ENCODE data around the gene EPHB1. TPM values are rescaled to one million over a fixed set of nuclear protein-coding genes. Genes with fewer than 3 reads are reported as not detected.
"Not testable (repeated sequence)": the region's sequence is repeated elsewhere in the genome, so short reads cannot be mapped to it uniquely, and the experiment has no call there.

Gene EPHB1
- polyA plus RNA-seq, 1 of the 3 experiments (the other 2 are of a cell fraction) = 1.2 TPM

- H3K4me3 ChIP-seq (ENCODE audit: low read depth in 2 of 2, low read length in 1 of 2) = no peak overlapping the region
- no peak for TF ChIP-seq EZH2phosphoT487 (IDR thresholded peaks at IDR 0.05; ENCODE audit: borderline replicate concordance, low read depth)
- no peak for TF ChIP-seq NRF1 (IDR thresholded peaks at IDR 0.05; ENCODE audit: low read depth, low read length)
- TF ChIP-seq FOXJ3 (CRISPR knock-in tag; IDR thresholded peaks at IDR 0.05) = no peak
- no peak for TF ChIP-seq FOXM1 (IDR thresholded peaks at IDR 0.05; ENCODE audit: low read depth)
- no peak for TF ChIP-seq NFIC (IDR thresholded peaks at IDR 0.05; ENCODE audit: borderline replicate concordance)
- TF ChIP-seq PBX3 (IDR thresholded peaks at IDR 0.05) = no peak
- no peak for TF ChIP-seq MEF2A (IDR thresholded peaks at IDR 0.05; ENCODE audit: borderline replicate concordance, low read depth)
- TF ChIP-seq EP300 (IDR thresholded peaks at IDR 0.05; ENCODE audit: borderline replicate concordance in 1 of 2, low read depth in 1 of 2, low read length in 1 of 2) = no peak
- TF ChIP-seq SMC3 (IDR thresholded peaks at IDR 0.05; ENCODE audit: low read depth, low read length) = no peak
- TF ChIP-seq CTCF (IDR thresholded peaks at IDR 0.05) = no peak
- no peak for TF ChIP-seq MXI1 (IDR thresholded peaks at IDR 0.05; ENCODE audit: low read depth, low read length)
- TF ChIP-seq RAD21 (IDR thresholded peaks at IDR 0.05; ENCODE audit: low read length) = no peak
- H4K20me1 ChIP-seq (ENCODE audit: insufficient read depth) = no peaks in the 10 kb centered on the region
- WGBS (ENCODE audit: low lambda C conversion rate) = 46% methylated on average over 5 of the region's 8 CpGs
- H3K9me3 ChIP-seq = no peaks in the 10 kb centered on the region
- no peak overlapping the region for H2AFZ ChIP-seq (ENCODE audit: low read depth)
- CTCF ChIA-PET = interaction anchor here (0.9 kb wide), 1 partner anchor 315 kb away, joined by 3 read pairs; the partner anchor contains the start of gene EPHB1
- POLR2A ChIA-PET = no interaction called here
- DNase-seq = no peak
- H3K9me2 ChIP-seq = no peaks in the 10 kb centered on the region
- H3K9ac ChIP-seq = no peak overlapping the region
- no peaks in the 10 kb centered on the region for H3K27me3 ChIP-seq (ENCODE audit: insufficient read depth)
- no peaks in the 10 kb centered on the region for H3K36me3 ChIP-seq (replicated peaks in 1 of 2; ENCODE audit: control insufficient read depth in 1 of 2, insufficient read depth in 2 of 2, low read length in 1 of 2)
- H3K4me1 ChIP-seq (ENCODE audit: control insufficient read depth in 1 of 2, insufficient read depth in 2 of 2, low read depth in 1 of 2, low read length in 1 of 2) = no peaks in the 10 kb centered on the region
- H3K4me2 ChIP-seq = no peak overlapping the region
- no peak overlapping the region for H3K27ac ChIP-seq (ENCODE audit: low read depth in 2 of 2, low read length in 1 of 2)
- H3K79me2 ChIP-seq (ENCODE audit: insufficient read depth) = no peaks in the 10 kb centered on the region
- no peaks in the 10 kb centered on the region for H3F3A ChIP-seq (replicated peaks; ENCODE audit: insufficient read depth)
Observed at GRCh38 chr3:135109681-135110080, 314.6 kb downstream of the EPHB1 start.

GRCh38 chr3:135114551-135114950 lies 319.5 kb downstream of the EPHB1 start:
- POLR2A ChIA-PET; H3K9ac ChIP-seq; DNase-seq; H3K27ac ChIP-seq (ENCODE audit: low read depth in 2 of 2, low read length in 1 of 2); H3F3A ChIP-seq (replicated peaks; ENCODE audit: insufficient read depth); H3K4me3 ChIP-seq (ENCODE audit: low read depth in 2 of 2, low read length in 1 of 2); H3K9me3 ChIP-seq; H2AFZ ChIP-seq (ENCODE audit: low read depth); H4K20me1 ChIP-seq (ENCODE audit: insufficient read depth); H3K27me3 ChIP-seq (ENCODE audit: insufficient read depth); H3K79me2 ChIP-seq (ENCODE audit: insufficient read depth); H3K4me1 ChIP-seq (ENCODE audit: control insufficient read depth in 1 of 2, insufficient read depth in 2 of 2, low read depth in 1 of 2, low read length in 1 of 2); H3K4me2 ChIP-seq; H3K9me2 ChIP-seq; H3K36me3 ChIP-seq (replicated peaks in 1 of 2; ENCODE audit: control insufficient read depth in 1 of 2, insufficient read depth in 2 of 2, low read length in 1 of 2): not testable (repeated sequence)
- CTCF ChIA-PET = interaction anchor here (1.3 kb wide), 1 partner anchor 15 kb away, joined by 3 read pairs; no protein-coding TSS in a partner anchor
- WGBS (ENCODE audit: low lambda C conversion rate) = 57% methylated on average over 4 of the region's 4 CpGs
